Uterus (tissue), 2 donors: ENCODE results near the gene LMOD3.

Experiments used
- POLR2A ChIP-seq, 2 donors: fragments of 450-650 bp; IDR thresholded peaks; one replicate each; pipeline ENCODE4 v1.6.1; 2016; ENCODE audit warnings: antibody characterized with exemption in 2 of 2, mild to moderate bottlenecking in 1 of 2, moderate library complexity in 1 of 2
- TF ChIP-seq, protein P1 (sequence below), 4 experiments: fragments of 200-600 bp in 2 of 4; fragments of 450-650 bp in 2 of 4; sonication (generic) in 2 of 4; IDR thresholded peaks; one replicate each; pipeline ENCODE4 v1.5.1; 2016 to 2019; ENCODE audit warnings: antibody characterized with exemption in 4 of 4, mild to moderate bottlenecking in 2 of 4, moderate library complexity in 1 of 4

DNA sequence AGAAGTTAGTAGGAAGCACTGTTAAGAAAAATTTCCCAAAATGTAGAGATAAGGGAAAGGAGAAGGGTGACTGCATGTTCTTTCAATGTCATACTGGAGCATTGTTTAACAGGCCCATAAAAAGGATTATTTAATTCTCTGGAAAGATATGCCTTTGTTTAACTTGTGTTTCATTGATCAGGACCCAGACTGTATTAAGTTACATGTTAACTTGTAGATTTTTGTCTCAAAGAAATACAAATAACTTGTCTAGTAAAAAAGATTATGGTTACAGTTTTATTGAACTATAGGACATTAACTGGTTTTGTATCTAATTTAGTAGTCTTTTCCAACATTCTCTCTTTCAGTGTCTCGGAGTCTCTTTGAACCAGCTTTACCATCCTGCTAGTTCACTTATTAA lies 49.7 kb upstream of the LMOD3 start:
- TF ChIP-seq, protein P1, sequence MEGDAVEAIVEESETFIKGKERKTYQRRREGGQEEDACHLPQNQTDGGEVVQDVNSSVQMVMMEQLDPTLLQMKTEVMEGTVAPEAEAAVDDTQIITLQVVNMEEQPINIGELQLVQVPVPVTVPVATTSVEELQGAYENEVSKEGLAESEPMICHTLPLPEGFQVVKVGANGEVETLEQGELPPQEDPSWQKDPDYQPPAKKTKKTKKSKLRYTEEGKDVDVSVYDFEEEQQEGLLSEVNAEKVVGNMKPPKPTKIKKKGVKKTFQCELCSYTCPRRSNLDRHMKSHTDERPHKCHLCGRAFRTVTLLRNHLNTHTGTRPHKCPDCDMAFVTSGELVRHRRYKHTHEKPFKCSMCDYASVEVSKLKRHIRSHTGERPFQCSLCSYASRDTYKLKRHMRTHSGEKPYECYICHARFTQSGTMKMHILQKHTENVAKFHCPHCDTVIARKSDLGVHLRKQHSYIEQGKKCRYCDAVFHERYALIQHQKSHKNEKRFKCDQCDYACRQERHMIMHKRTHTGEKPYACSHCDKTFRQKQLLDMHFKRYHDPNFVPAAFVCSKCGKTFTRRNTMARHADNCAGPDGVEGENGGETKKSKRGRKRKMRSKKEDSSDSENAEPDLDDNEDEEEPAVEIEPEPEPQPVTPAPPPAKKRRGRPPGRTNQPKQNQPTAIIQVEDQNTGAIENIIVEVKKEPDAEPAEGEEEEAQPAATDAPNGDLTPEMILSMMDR (IDR thresholded peaks at IDR 0.05), result no peak
- TF ChIP-seq POLR2A (IDR thresholded peaks at IDR 0.05), result no peak
